ENCODE data around the gene CARMIL1.
"Not testable (repeated sequence)": the region's sequence is repeated elsewhere in the genome, so short reads cannot be mapped to it uniquely, and the experiment has no call there.

Gene CARMIL1

GRCh38 chr6:25547797-25548196 lies 268.6 kb downstream of the CARMIL1 start:
- in situ Hi-C loops (cut with MboI; ENCODE audit: low sequenced_read_pairs) = no loop called here

GRCh38 chr6:25548451-25548850 lies 269.3 kb downstream of the CARMIL1 start:
- in situ Hi-C loops (cut with MboI; ENCODE audit: low sequenced_read_pairs) = no loop called here

- in situ Hi-C loops (cut with MboI; ENCODE audit: low sequenced_read_pairs) = no loop called here
Measured at GRCh38 chr6:25550631-25551030, 271.5 kb downstream of the CARMIL1 start.

GRCh38 chr6:25553502-25553901 lies 274.3 kb downstream of the CARMIL1 start:
- in situ Hi-C loops (cut with MboI; ENCODE audit: low sequenced_read_pairs) = no loop called here

GRCh38 chr6:25555188-25555587 lies 276.0 kb downstream of the CARMIL1 start:
- in situ Hi-C loops (cut with MboI; ENCODE audit: low sequenced_read_pairs) = no loop called here

- in situ Hi-C loops (cut with MboI; ENCODE audit: low sequenced_read_pairs) = no loop called here
Measured at GRCh38 chr6:25556516-25556915, 277.3 kb downstream of the CARMIL1 start.

- in situ Hi-C loops (cut with MboI; ENCODE audit: low sequenced_read_pairs) = no loop called here
Measured at GRCh38 chr6:25558155-25558817, 279.1 kb downstream of the CARMIL1 start.

- in situ Hi-C loops (cut with MboI; ENCODE audit: low sequenced_read_pairs) = no loop called here
Measured at GRCh38 chr6:25560865-25561264, 281.7 kb downstream of the CARMIL1 start.

GRCh38 chr6:25564943-25565342 lies 285.8 kb downstream of the CARMIL1 start:
- in situ Hi-C loops (cut with MboI; ENCODE audit: low sequenced_read_pairs) = no loop called here

GRCh38 chr6:25570578-25570977 lies 291.4 kb downstream of the CARMIL1 start:
- in situ Hi-C loops (cut with MboI; ENCODE audit: low sequenced_read_pairs) = no loop called here

- in situ Hi-C loops (cut with MboI; ENCODE audit: low sequenced_read_pairs) = no loop called here
Measured at GRCh38 chr6:25576919-25577318, 297.7 kb downstream of the CARMIL1 start.

- in situ Hi-C loops (cut with MboI; ENCODE audit: low sequenced_read_pairs) = no loop called here
Measured at GRCh38 chr6:25578538-25578937, 299.4 kb downstream of the CARMIL1 start.

- in situ Hi-C loops (cut with MboI; ENCODE audit: low sequenced_read_pairs) = no loop called here
Measured at GRCh38 chr6:25579391-25579883, 300.3 kb downstream of the CARMIL1 start.

GRCh38 chr6:25579902-25580495 lies 300.8 kb downstream of the CARMIL1 start:
- in situ Hi-C loops (cut with MboI; ENCODE audit: low sequenced_read_pairs) = no loop called here

- in situ Hi-C loops (cut with MboI; ENCODE audit: low sequenced_read_pairs) = no loop called here
Measured at GRCh38 chr6:25582101-25582500, 302.9 kb downstream of the CARMIL1 start.

GRCh38 chr6:25583099-25583498 lies 303.9 kb downstream of the CARMIL1 start:
- in situ Hi-C loops (cut with MboI; ENCODE audit: low sequenced_read_pairs) = no loop called here

- in situ Hi-C loops (cut with MboI; ENCODE audit: low sequenced_read_pairs) = no loop called here
Measured at GRCh38 chr6:25583906-25584305, 304.7 kb downstream of the CARMIL1 start.

GRCh38 chr6:25585225-25585624 lies 306.1 kb downstream of the CARMIL1 start:
- in situ Hi-C loops (cut with MboI; ENCODE audit: low sequenced_read_pairs) = no loop called here

- in situ Hi-C loops (cut with MboI; ENCODE audit: low sequenced_read_pairs) = not testable (repeated sequence)
Measured at GRCh38 chr6:25586119-25586518, 306.9 kb downstream of the CARMIL1 start.

- in situ Hi-C loops (cut with MboI; ENCODE audit: low sequenced_read_pairs) = no loop called here
Measured at GRCh38 chr6:25586927-25587326, 307.8 kb downstream of the CARMIL1 start.

GRCh38 chr6:25590986-25591385 lies 311.8 kb downstream of the CARMIL1 start:
- in situ Hi-C loops (cut with MboI; ENCODE audit: low sequenced_read_pairs) = no loop called here

GRCh38 chr6:25596928-25597818 lies 318.0 kb downstream of the CARMIL1 start:
- in situ Hi-C loops (cut with MboI; ENCODE audit: low sequenced_read_pairs) = no loop called here

All from HL-60/S4 treated with retinoic acid at 250 ng/mL for 4 days and 3 days (cell line).